Cardiac septum (tissue), 1 donor: ENCODE measurements around the gene SLC37A2. TPM values are rescaled to one million over a fixed set of nuclear protein-coding genes. Genes with fewer than 3 reads are reported as not detected.

Source experiments
- DNase-seq: peaks from one replicate; pipeline ENCODE4 v3.0.0-alpha.2; 2020; ENCODE audit warnings: low spot score
- intact Hi-C: fragments of 100-400 bp; cut with DNase I; formaldehyde crosslinking; loops from one replicate; pipeline ENCODE4 v1.14.0; 2022
- total RNA-seq: library from RNA; stranded (reverse); fragmentation: NEBNext Ultra II Directional; extraction: Animal tissue kit (Norgen Biotek cat#: 25700); gene quantifications from one replicate; pipeline ENCODE4 v1.2.1, GENCODE V29; 2021
- donor health status: DM: no; HTN: no; CAD: no.

The SLC37A2 gene
- total RNA-seq, 1 donor from 2014 or later, result 1.2 TPM

- no peak for DNase-seq
- intact Hi-C loops, result no loop called here
These were observed 6.7 kb downstream of the SLC37A2 start for GRCh38 chr11:125069796-125070195.

- intact Hi-C loops, result no loop called here
- peak; percentile 88 for DNase-seq
These were observed 7.7 kb downstream of the SLC37A2 start for GRCh38 chr11:125070699-125071254.

GRCh38 chr11:125071435-125071834 is 8.3 kb downstream of the SLC37A2 start:
- DNase-seq, result peak; percentile 67
- intact Hi-C loops, result no loop called here

GRCh38 chr11:125071846-125072217 is 8.7 kb downstream of the SLC37A2 start:
- intact Hi-C loops, result no loop called here
- no peak for DNase-seq

- peak; percentile 71 for DNase-seq
- intact Hi-C loops, result no loop called here
These were observed 9.3 kb downstream of the SLC37A2 start for GRCh38 chr11:125072218-125072960.

- peak; percentile 43 for DNase-seq
- intact Hi-C loops, result no loop called here
These were observed 10.0 kb downstream of the SLC37A2 start for GRCh38 chr11:125072961-125073590.

GRCh38 chr11:125073616-125074483 is 10.7 kb downstream of the SLC37A2 start:
- intact Hi-C loops, result no loop called here
- DNase-seq, result peak; percentile 33

GRCh38 chr11:125074511-125075241 is 11.6 kb downstream of the SLC37A2 start:
- peak; percentile 66 for DNase-seq
- intact Hi-C loops, result no loop called here

GRCh38 chr11:125075242-125075625 is 12.1 kb downstream of the SLC37A2 start:
- DNase-seq, result no peak
- intact Hi-C loops, result no loop called here

GRCh38 chr11:125075900-125076317 is 12.8 kb downstream of the SLC37A2 start:
- DNase-seq, result no peak
- intact Hi-C loops, result no loop called here

GRCh38 chr11:125076378-125076945 is 13.4 kb downstream of the SLC37A2 start:
- DNase-seq, result no peak
- intact Hi-C loops, result no loop called here

GRCh38 chr11:125078016-125078415 is 14.9 kb downstream of the SLC37A2 start:
- intact Hi-C loops, result no loop called here
- DNase-seq, result no peak

GRCh38 chr11:125078516-125079140 is 15.5 kb downstream of the SLC37A2 start:
- intact Hi-C loops, result no loop called here
- no peak for DNase-seq

- no peak for DNase-seq
- intact Hi-C loops, result no loop called here
These were observed 16.2 kb downstream of the SLC37A2 start for GRCh38 chr11:125079151-125079877.

- DNase-seq, result no peak
- intact Hi-C loops, result no loop called here
These were observed 16.9 kb downstream of the SLC37A2 start for GRCh38 chr11:125079878-125080530.

GRCh38 chr11:125080531-125080911 is 17.4 kb downstream of the SLC37A2 start:
- no peak for DNase-seq
- intact Hi-C loops, result no loop called here

- intact Hi-C loops, result no loop called here
- no peak for DNase-seq
These were observed 18.1 kb downstream of the SLC37A2 start for GRCh38 chr11:125081098-125081798.
